ENCODE measurements around the gene DET1.

DNA sequence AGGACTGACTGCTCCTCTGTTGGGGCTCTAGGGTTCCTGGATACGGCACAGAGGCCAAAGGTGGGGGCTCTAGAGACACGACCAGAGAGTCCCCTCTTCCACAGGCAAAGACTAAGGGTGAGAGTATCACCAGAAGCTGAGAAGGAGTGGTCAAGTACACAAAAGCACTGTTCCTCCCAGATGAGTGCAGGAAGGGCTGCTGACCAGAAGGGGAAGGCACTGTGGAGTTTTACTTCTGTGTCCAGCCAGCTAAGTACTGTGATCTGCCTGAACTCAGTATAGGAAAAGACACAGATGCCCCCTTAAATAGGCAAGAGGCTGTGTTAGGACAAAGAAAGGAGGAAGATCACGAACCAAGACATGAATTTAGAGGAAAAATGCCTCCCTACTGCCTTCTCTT, 67.3 kb downstream of the DET1 start:
- TF ChIP-seq, protein P1, sequence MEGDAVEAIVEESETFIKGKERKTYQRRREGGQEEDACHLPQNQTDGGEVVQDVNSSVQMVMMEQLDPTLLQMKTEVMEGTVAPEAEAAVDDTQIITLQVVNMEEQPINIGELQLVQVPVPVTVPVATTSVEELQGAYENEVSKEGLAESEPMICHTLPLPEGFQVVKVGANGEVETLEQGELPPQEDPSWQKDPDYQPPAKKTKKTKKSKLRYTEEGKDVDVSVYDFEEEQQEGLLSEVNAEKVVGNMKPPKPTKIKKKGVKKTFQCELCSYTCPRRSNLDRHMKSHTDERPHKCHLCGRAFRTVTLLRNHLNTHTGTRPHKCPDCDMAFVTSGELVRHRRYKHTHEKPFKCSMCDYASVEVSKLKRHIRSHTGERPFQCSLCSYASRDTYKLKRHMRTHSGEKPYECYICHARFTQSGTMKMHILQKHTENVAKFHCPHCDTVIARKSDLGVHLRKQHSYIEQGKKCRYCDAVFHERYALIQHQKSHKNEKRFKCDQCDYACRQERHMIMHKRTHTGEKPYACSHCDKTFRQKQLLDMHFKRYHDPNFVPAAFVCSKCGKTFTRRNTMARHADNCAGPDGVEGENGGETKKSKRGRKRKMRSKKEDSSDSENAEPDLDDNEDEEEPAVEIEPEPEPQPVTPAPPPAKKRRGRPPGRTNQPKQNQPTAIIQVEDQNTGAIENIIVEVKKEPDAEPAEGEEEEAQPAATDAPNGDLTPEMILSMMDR (IDR thresholded peaks at IDR 0.05 in 4 of 5, conservative IDR thresholded peaks at IDR 0.05 in 1 of 5): no peak
- no peak for TF ChIP-seq POLR2A (IDR thresholded peaks at IDR 0.05)

Measured in gastrocnemius medialis (tissue), 4 donors.